ENCODE measurements around the gene PLXNB3. TPM values are rescaled to one million over a fixed set of nuclear protein-coding genes. Genes with fewer than 3 reads are reported as not detected.

PLXNB3 gene
- total and polyA plus RNA-seq, 2 donors (not counting 1 experiment from before 2014, with no cell fraction given): 0.25 TPM; not detected in 1

- no peak overlapping the region for H3K27ac ChIP-seq (ENCODE audit: low read length in 2 of 2)
- H3K4me1 Mint-ChIP-seq: peaks cover 24% of the 10 kb centered on the region
- intact Hi-C loops (cut with micrococcal nuclease): no loop called here
- no peak overlapping the region for H3K4me2 ChIP-seq (replicated peaks; ENCODE audit: low read depth, low read length, poor library complexity, severe bottlenecking)
- DNase-seq (no peak), ATAC-seq (ENCODE audit: low read depth) (no peak)
- no peak overlapping the region for H3K4me3 ChIP-seq (ENCODE audit: control extremely low read depth in 1 of 5, extremely low read depth in 1 of 5, insufficient read depth in 1 of 5, low read depth in 2 of 5, low read length in 4 of 5)
- no peak for TF ChIP-seq CTCF (IDR thresholded peaks at IDR 0.05)
- no peak for TF ChIP-seq EZH2 (IDR thresholded peaks at IDR 0.05; ENCODE audit: borderline replicate concordance, insufficient read depth, low read depth, low read length, poor library complexity, severe bottlenecking)
- H2AFZ ChIP-seq (ENCODE audit: insufficient read depth, low read depth, low read length, poor library complexity, severe bottlenecking): no peak overlapping the region
- no peaks in the 10 kb centered on the region for H3K9me3 Mint-ChIP-seq (ENCODE audit: insufficient read depth)
- no peaks in the 10 kb centered on the region for H4K20me1 ChIP-seq (ENCODE audit: control insufficient read depth, insufficient read depth, low read length, poor library complexity, severe bottlenecking)
- H3K9me3 ChIP-seq (ENCODE audit: control extremely low read depth in 1 of 3, control insufficient read depth in 2 of 3, insufficient read depth in 1 of 3, low read length in 2 of 3): peaks cover 0 to 3% (median 0%) of the 10 kb centered on the region in 3 donors
- 98% methylated on average over 18 of the region's 30 CpGs for WGBS (ENCODE audit: insufficient coverage)
- peaks cover 3 to 23% of the 10 kb centered on the region in 2 donors for H3K4me1 ChIP-seq (ENCODE audit: control insufficient read depth in 2 of 2, insufficient read depth in 2 of 2, low read length in 2 of 2)
- POLR2A ChIA-PET: no interaction called here
- H3K4me3 Mint-ChIP-seq: no peak overlapping the region
- peaks cover 0 to 22% of the 10 kb centered on the region in 2 experiments for H3K36me3 ChIP-seq (replicated peaks in 1 of 2; ENCODE audit: control extremely low read depth in 1 of 2, control insufficient read depth in 1 of 2, extremely low read depth in 1 of 2, insufficient read depth in 2 of 2, low read length in 1 of 2)
- H3K27me3 Mint-ChIP-seq: no peaks in the 10 kb centered on the region
- H3K9ac ChIP-seq (ENCODE audit: low read length): no peak overlapping the region
- peaks cover 19% of the 10 kb centered on the region for H3K79me2 ChIP-seq (ENCODE audit: control insufficient read depth, insufficient read depth, low read length)
- CTCF ChIA-PET: interaction anchor here (1.0 to 1.1 kb wide), 2 partner anchors 9 to 26 kb away, joined by 3 read pairs; no protein-coding TSS in a partner anchor
- no peak overlapping the region for H3K27ac Mint-ChIP-seq
- no peaks in the 10 kb centered on the region for H3K27me3 ChIP-seq (replicated peaks in 1 of 4; ENCODE audit: control extremely low read depth in 1 of 4, control insufficient read depth in 3 of 4, insufficient read depth in 4 of 4, low read length in 3 of 4)
Observed at GRCh38 chrX:153736071-153736820, 27.8 kb upstream of the PLXNB3 start.

DNA sequence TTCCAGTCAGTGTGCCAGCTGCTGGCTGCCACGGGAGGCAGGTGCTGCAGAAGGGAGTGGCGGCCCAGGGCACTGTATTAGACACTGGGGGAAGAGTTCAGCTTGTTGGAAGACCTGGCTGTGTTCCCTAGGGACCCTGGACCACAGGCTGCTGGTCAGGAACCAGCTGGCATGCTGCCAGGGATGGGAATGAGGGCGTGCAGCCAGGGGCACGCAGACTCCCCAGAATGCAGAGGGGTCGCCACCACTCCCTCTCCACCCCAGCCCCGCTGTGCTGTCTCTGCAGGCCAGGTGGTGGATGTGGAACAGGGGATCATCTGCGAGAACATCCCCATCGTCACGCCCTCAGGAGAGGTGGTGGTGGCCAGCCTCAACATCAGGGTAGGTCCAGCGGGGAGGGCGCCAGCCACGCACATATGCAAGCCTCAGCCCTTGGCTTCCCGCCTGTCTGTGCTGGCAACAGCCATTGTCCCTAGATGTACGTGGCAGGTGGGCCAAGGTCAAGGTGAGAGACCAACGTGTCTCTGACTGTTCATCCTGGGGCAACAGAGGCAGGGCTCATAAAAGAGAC, 27.1 kb upstream of the PLXNB3 start:
- WGBS (ENCODE audit: insufficient coverage): 94% methylated on average over 10 of the region's 15 CpGs
- H3K27me3 Mint-ChIP-seq: no peaks in the 10 kb centered on the region

More for the DNA sequence above, 27.1 kb upstream of the PLXNB3 start:
- POLR2A ChIA-PET: no interaction called here
- no peak for ATAC-seq (ENCODE audit: low read depth)
- Histone ChIP-seq H3K4me2 (replicated peaks; ENCODE audit: low read depth, low read length, poor library complexity, severe bottlenecking) (no peak overlapping the region), H3K36me3 (replicated peaks in 1 of 2; ENCODE audit: control extremely low read depth in 1 of 2, control insufficient read depth in 1 of 2, extremely low read depth in 1 of 2, insufficient read depth in 2 of 2, low read length in 1 of 2) (peaks cover 0 to 20% of the 10 kb centered on the region in 2 experiments), H3K4me1 (ENCODE audit: control insufficient read depth in 2 of 2, insufficient read depth in 2 of 2, low read length in 2 of 2) (peaks cover 3 to 30% of the 10 kb centered on the region in 2 donors), H3K27ac (ENCODE audit: low read length in 2 of 2) (no peak overlapping the region), H3K79me2 (ENCODE audit: control insufficient read depth, insufficient read depth, low read length) (peaks cover 19% of the 10 kb centered on the region), H3K4me3 (ENCODE audit: control extremely low read depth in 1 of 5, extremely low read depth in 1 of 5, insufficient read depth in 1 of 5, low read depth in 2 of 5, low read length in 4 of 5) (no peak overlapping the region), H3K27me3 (replicated peaks in 1 of 4; ENCODE audit: control extremely low read depth in 1 of 4, control insufficient read depth in 3 of 4, insufficient read depth in 4 of 4, low read length in 3 of 4) (no peaks in the 10 kb centered on the region), H3K9ac (ENCODE audit: low read length) (no peak overlapping the region), H3K9me3 (ENCODE audit: control extremely low read depth in 1 of 3, control insufficient read depth in 2 of 3, insufficient read depth in 1 of 3, low read length in 2 of 3) (peaks cover 0 to 3% (median 0%) of the 10 kb centered on the region in 3 donors), H4K20me1 (ENCODE audit: control insufficient read depth, insufficient read depth, low read length, poor library complexity, severe bottlenecking) (no peaks in the 10 kb centered on the region), H2AFZ (ENCODE audit: insufficient read depth, low read depth, low read length, poor library complexity, severe bottlenecking) (no peak overlapping the region)
- no peak overlapping the region for H3K27ac Mint-ChIP-seq
- TF ChIP-seq CTCF (IDR thresholded peaks at IDR 0.05) (no peak), EZH2 (IDR thresholded peaks at IDR 0.05; ENCODE audit: borderline replicate concordance, insufficient read depth, low read depth, low read length, poor library complexity, severe bottlenecking) (no peak)
- peaks cover 20% of the 10 kb centered on the region for H3K4me1 Mint-ChIP-seq
- H3K4me3 Mint-ChIP-seq: no peak overlapping the region
- intact Hi-C loops (cut with micrococcal nuclease): no loop called here
- H3K9me3 Mint-ChIP-seq (ENCODE audit: insufficient read depth): no peaks in the 10 kb centered on the region
- CTCF ChIA-PET: interaction anchor here (1.0 to 1.1 kb wide), 2 partner anchors 10 to 25 kb away, joined by 3 read pairs; no protein-coding TSS in a partner anchor
- DNase-seq: no peak

Measured in B cell (primary cell).